ENCODE data around the gene SMAGP. TPM values are rescaled to one million over a fixed set of nuclear protein-coding genes. Genes with fewer than 3 reads are reported as not detected.

SMAGP gene
- total and polyA plus RNA-seq, 2 of the 13 experiments (the other 11 are each of a cell fraction or from before 2014, with no cell fraction given) = 9.2 TPM

DNA sequence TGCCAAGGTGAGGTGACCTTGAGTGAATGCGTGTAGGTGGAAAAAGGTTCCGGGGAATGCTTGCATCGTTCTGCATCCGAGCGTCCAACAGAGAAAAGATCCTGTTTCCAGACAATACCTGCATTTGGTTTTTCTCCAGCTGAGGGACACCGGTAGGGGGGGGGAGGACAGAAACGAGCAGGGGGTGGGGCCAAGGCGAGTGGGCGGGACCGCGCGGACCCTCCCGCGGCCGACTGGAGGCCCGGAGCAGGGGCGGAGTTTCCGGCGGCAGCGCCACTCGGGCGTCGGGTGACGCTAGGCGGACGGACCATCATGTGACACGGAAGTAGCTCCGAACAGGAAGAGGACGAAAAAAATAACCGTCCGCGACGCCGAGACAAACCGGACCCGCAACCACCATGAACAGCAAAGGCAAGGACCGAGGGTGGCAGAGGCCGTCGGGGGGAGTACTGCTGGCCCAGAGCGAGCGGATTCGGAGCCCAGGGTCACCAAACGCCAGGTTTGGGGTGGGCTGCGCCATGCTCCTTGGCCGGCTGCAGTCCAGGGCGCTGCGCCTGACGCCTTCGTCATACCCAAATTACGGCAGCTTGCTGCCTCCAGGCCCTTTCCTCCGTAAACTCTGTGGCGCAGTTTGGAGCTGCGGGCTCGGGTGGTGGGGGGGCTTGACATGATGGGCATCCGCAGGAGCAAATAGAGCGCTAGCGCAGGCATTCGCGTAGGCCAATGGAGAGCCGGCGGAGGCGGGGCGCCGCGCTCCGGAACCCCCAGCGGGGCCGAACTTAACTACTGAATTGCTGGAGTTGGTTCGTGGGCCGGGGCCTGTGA is 31.5 kb downstream of the SMAGP start, which contains the start of gene DAZAP2 (continued):
- TF ChIP-seq, protein P1, sequence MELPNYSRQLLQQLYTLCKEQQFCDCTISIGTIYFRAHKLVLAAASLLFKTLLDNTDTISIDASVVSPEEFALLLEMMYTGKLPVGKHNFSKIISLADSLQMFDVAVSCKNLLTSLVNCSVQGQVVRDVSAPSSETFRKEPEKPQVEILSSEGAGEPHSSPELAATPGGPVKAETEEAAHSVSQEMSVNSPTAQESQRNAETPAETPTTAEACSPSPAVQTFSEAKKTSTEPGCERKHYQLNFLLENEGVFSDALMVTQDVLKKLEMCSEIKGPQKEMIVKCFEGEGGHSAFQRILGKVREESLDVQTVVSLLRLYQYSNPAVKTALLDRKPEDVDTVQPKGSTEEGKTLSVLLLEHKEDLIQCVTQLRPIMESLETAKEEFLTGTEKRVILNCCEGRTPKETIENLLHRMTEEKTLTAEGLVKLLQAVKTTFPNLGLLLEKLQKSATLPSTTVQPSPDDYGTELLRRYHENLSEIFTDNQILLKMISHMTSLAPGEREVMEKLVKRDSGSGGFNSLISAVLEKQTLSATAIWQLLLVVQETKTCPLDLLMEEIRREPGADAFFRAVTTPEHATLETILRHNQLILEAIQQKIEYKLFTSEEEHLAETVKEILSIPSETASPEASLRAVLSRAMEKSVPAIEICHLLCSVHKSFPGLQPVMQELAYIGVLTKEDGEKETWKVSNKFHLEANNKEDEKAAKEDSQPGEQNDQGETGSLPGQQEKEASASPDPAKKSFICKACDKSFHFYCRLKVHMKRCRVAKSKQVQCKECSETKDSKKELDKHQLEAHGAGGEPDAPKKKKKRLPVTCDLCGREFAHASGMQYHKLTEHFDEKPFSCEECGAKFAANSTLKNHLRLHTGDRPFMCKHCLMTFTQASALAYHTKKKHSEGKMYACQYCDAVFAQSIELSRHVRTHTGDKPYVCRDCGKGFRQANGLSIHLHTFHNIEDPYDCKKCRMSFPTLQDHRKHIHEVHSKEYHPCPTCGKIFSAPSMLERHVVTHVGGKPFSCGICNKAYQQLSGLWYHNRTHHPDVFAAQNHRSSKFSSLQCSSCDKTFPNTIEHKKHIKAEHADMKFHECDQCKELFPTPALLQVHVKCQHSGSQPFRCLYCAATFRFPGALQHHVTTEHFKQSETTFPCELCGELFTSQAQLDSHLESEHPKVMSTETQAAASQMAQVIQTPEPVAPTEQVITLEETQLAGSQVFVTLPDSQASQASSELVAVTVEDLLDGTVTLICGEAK (IDR thresholded peaks at IDR 0.05) = no peak
- TF ChIP-seq, protein P1 (CRISPR knock-in tag; IDR thresholded peaks at IDR 0.05) = peak; percentile 17; the same call in 1 of the 2 replicates
- TF ChIP-seq SAFB2 (CRISPR knock-in tag; IDR thresholded peaks at IDR 0.05; ENCODE audit: borderline replicate concordance, low read depth) (peak; percentile 25; the same call in 1 of the 2 replicates), RAD21 (CRISPR knock-in tag; IDR thresholded peaks at IDR 0.05) (peak; percentile 37; the same call in 1 of the 2 replicates), ZNF160 (CRISPR knock-in tag; IDR thresholded peaks at IDR 0.05) (peak; percentile 35; the same call in 1 of the 2 replicates), ARID4A (CRISPR knock-in tag; IDR thresholded peaks at IDR 0.05; ENCODE audit: borderline replicate concordance) (peak; percentile 95), ZNF501 (CRISPR knock-in tag; IDR thresholded peaks at IDR 0.05) (peak; percentile 67), MEIS2 (CRISPR knock-in tag; IDR thresholded peaks at IDR 0.05) (peak; percentile 64; the same call in 1 of the 2 replicates), KLF9 (CRISPR knock-in tag; IDR thresholded peaks at IDR 0.05; ENCODE audit: low read depth) (no peak), NFYC (CRISPR knock-in tag; IDR thresholded peaks at IDR 0.05) (peak; percentile 96), YY1 (IDR thresholded peaks at IDR 0.05; ENCODE audit: insufficient read depth, insufficient replicate concordance, low read depth, low read length) (peak; percentile 27), ZNF343 (CRISPR knock-in tag; IDR thresholded peaks at IDR 0.05) (0 out of 2 replicates have a peak, but pooled peaks have one; percentile 33), WIZ (CRISPR knock-in tag; IDR thresholded peaks at IDR 0.05) (0 out of 2 replicates have a peak, but pooled peaks have one; percentile 34)
- TF ChIP-seq, protein P2, sequence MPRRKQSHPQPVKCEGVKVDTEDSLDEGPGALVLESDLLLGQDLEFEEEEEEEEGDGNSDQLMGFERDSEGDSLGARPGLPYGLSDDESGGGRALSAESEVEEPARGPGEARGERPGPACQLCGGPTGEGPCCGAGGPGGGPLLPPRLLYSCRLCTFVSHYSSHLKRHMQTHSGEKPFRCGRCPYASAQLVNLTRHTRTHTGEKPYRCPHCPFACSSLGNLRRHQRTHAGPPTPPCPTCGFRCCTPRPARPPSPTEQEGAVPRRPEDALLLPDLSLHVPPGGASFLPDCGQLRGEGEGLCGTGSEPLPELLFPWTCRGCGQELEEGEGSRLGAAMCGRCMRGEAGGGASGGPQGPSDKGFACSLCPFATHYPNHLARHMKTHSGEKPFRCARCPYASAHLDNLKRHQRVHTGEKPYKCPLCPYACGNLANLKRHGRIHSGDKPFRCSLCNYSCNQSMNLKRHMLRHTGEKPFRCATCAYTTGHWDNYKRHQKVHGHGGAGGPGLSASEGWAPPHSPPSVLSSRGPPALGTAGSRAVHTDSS (CRISPR knock-in tag; conservative IDR thresholded peaks at IDR 0.05) = 0 out of 2 replicates have a peak, but pooled peaks have one; percentile 51

All from HepG2 (cell line).